CD8-positive, alpha-beta memory T cell (primary cell): ENCODE data around the gene COPS8. TPM values are rescaled to one million over a fixed set of nuclear protein-coding genes. Genes with fewer than 3 reads are reported as not detected.

Source experiments
- CTCF ChIA-PET: fragments of 350-600 bp; sonication (Branson Sonifier 250); formaldehyde crosslinking; loops from one replicate; lab custom pipeline; 2021; ENCODE audit warnings: antibody characterized with exemption; lab: Charles Lee
- POLR2A ChIA-PET: fragments of 350-600 bp; sonication (Branson Sonifier 250); formaldehyde crosslinking; loops from one replicate; lab custom pipeline; 2021; ENCODE audit warnings: antibody characterized with exemption; lab: Charles Lee
- DNase-seq, 5 donors: peaks; one replicate each; pipeline versions ENCODE4 v3.0.0 to v3.0.0-alpha.2; 2020 to 2022; ENCODE audit warnings: mixed read lengths in 1 of 5
- H3K27ac ChIP-seq: one replicate; pipeline ENCODE4 v1.7.0; 2013; ENCODE audit warnings: low read depth, mild to moderate bottlenecking, low read length, moderate library complexity
- H3K27me3 ChIP-seq: 2 replicates; pipeline ENCODE4 v1.7.0; 2013; ENCODE audit warnings: low read length, mild to moderate bottlenecking; ENCODE audit not compliant: insufficient read depth, poor library complexity, severe bottlenecking
- H3K36me3 ChIP-seq: 2 replicates; pipeline ENCODE4 v1.7.0; 2013; ENCODE audit warnings: mild to moderate bottlenecking, low read length, moderate library complexity; ENCODE audit not compliant: insufficient read depth
- H3K4me1 ChIP-seq: 2 replicates; pipeline ENCODE4 v1.7.0; 2013; ENCODE audit warnings: mild to moderate bottlenecking, low read length, moderate library complexity; ENCODE audit not compliant: insufficient read depth
- H3K4me3 ChIP-seq: 2 replicates; pipeline ENCODE4 v1.7.0; 2013; ENCODE audit warnings: mild to moderate bottlenecking, low read length
- H3K9me3 ChIP-seq: 2 replicates; pipeline ENCODE4 v1.7.0; 2013; ENCODE audit warnings: mild to moderate bottlenecking, low read length
- H3K27ac Mint-ChIP-seq, 8 donors: one replicate each; pipeline ENCODE4 v1.8.0; 2020 to 2021; ENCODE audit warnings: mixed read lengths in 8 of 8, mild to moderate bottlenecking in 6 of 8, inconsistent platforms in 3 of 8, moderate library complexity in 3 of 8
- H3K27me3 Mint-ChIP-seq, 2 donors: one replicate each; pipeline ENCODE4 v1.8.0; 2020 to 2021; ENCODE audit warnings: mixed read lengths in 2 of 2, mild to moderate bottlenecking in 1 of 2, moderate library complexity in 1 of 2
- H3K36me3 Mint-ChIP-seq, 3 donors: one replicate each; pipeline ENCODE4 v1.8.0; 2020 to 2021; ENCODE audit warnings: mixed read lengths in 3 of 3, inconsistent platforms in 1 of 3, mild to moderate bottlenecking in 1 of 3
- H3K4me1 Mint-ChIP-seq, 3 donors: one replicate each; pipeline ENCODE4 v1.8.0; 2020 to 2021; ENCODE audit warnings: mixed read lengths in 3 of 3, inconsistent platforms in 1 of 3, mild to moderate bottlenecking in 1 of 3
- H3K4me3 Mint-ChIP-seq, 7 donors: one replicate each; pipeline ENCODE4 v1.8.0; 2020 to 2021; ENCODE audit warnings: mixed read lengths in 7 of 7, mild to moderate bottlenecking in 6 of 7, moderate library complexity in 4 of 7, inconsistent platforms in 2 of 7
- H3K9me3 Mint-ChIP-seq, 5 donors: one replicate each; pipeline ENCODE4 v1.8.0; 2020 to 2022; ENCODE audit warnings: mixed read lengths in 5 of 5, mild to moderate bottlenecking in 3 of 5, moderate library complexity in 2 of 5, inconsistent platforms in 1 of 5
- polyA plus RNA-seq: library from polyadenylated mRNA; unstranded; fragments of 300-500 nt; fragmentation: Illumina TruSeq; gene quantifications from one replicate; pipeline ENCODE4 v1.2.3, GENCODE V29; 2021
- total RNA-seq, 2 experiments: library from RNA; stranded (reverse); gene quantifications; one replicate each; pipeline ENCODE4 v1.2.3, GENCODE V29; 2021

Gene COPS8
- total and polyA plus RNA-seq, 3 experiments from 2014 or later, result 67.4 to 77.2 (median 75.4) TPM

GRCh38 chr2:237132799-237133198, 47.1 kb downstream of the COPS8 start:
- no peaks in the 10 kb centered on the region for H3K36me3 ChIP-seq
- no peaks in the 10 kb centered on the region for H3K9me3 ChIP-seq
- H3K4me1 Mint-ChIP-seq, result no peaks in the 10 kb centered on the region
- DNase-seq, result no peak
- ChIA-PET POLR2A (no interaction called here), CTCF (interaction anchor here (0.8 kb wide), 1 partner anchor 11 kb away, joined by 3 read pairs; no protein-coding TSS in a partner anchor)
- H3K4me3 Mint-ChIP-seq, result no peak overlapping the region
- no peaks in the 10 kb centered on the region for H3K4me1 ChIP-seq
- no peak overlapping the region for H3K27ac ChIP-seq
- peaks cover 0 to 2% (median 0%) of the 10 kb centered on the region in 3 donors for H3K36me3 Mint-ChIP-seq
- no peak overlapping the region for H3K27ac Mint-ChIP-seq
- no peaks in the 10 kb centered on the region for H3K9me3 Mint-ChIP-seq
- peaks cover 0 to 2% of the 10 kb centered on the region in 2 donors for H3K27me3 Mint-ChIP-seq
- no peaks in the 10 kb centered on the region for H3K27me3 ChIP-seq
- H3K4me3 ChIP-seq, result no peak overlapping the region

- Histone ChIP-seq H3K9me3 (no peaks in the 10 kb centered on the region), H3K27ac (no peak overlapping the region), H3K27me3 (no peaks in the 10 kb centered on the region), H3K36me3 (no peaks in the 10 kb centered on the region), H3K4me1 (no peaks in the 10 kb centered on the region), H3K4me3 (no peak overlapping the region)
- Mint-ChIP-seq H3K27ac (no peak overlapping the region), H3K9me3 (no peaks in the 10 kb centered on the region), H3K27me3 (peaks cover 0 to 2% of the 10 kb centered on the region in 2 donors), H3K4me3 (no peak overlapping the region), H3K36me3 (peaks cover 0 to 2% (median 0%) of the 10 kb centered on the region in 3 donors), H3K4me1 (no peaks in the 10 kb centered on the region)
- POLR2A ChIA-PET, result no interaction called here
- DNase-seq, result no peak
- CTCF ChIA-PET, result no interaction called here
These were observed 48.9 kb downstream of the COPS8 start for GRCh38 chr2:237134321-237135230.

GRCh38 chr2:237136824-237137223, 51.1 kb downstream of the COPS8 start:
- DNase-seq, result no peak
- no peaks in the 10 kb centered on the region for H3K9me3 Mint-ChIP-seq
- ChIA-PET CTCF (no interaction called here), POLR2A (no interaction called here)
- peaks cover 0 to 5% of the 10 kb centered on the region in 2 donors for H3K27me3 Mint-ChIP-seq
- H3K27ac Mint-ChIP-seq, result no peak overlapping the region
- H3K4me3 Mint-ChIP-seq, result no peak overlapping the region
- no peak overlapping the region for H3K27ac ChIP-seq
- peaks cover 0 to 2% (median 0%) of the 10 kb centered on the region in 3 donors for H3K36me3 Mint-ChIP-seq
- no peaks in the 10 kb centered on the region for H3K36me3 ChIP-seq
- H3K9me3 ChIP-seq, result no peaks in the 10 kb centered on the region
- H3K4me3 ChIP-seq, result no peak overlapping the region
- H3K4me1 Mint-ChIP-seq, result no peaks in the 10 kb centered on the region
- H3K4me1 ChIP-seq, result no peaks in the 10 kb centered on the region
- H3K27me3 ChIP-seq, result no peaks in the 10 kb centered on the region

GRCh38 chr2:237137626-237138323, 52.1 kb downstream of the COPS8 start:
- Mint-ChIP-seq H3K27ac (no peak overlapping the region), H3K27me3 (peaks cover 6 to 7% of the 10 kb centered on the region in 2 donors), H3K4me1 (no peaks in the 10 kb centered on the region), H3K36me3 (peaks cover 0 to 2% (median 0%) of the 10 kb centered on the region in 3 donors), H3K9me3 (no peaks in the 10 kb centered on the region), H3K4me3 (no peak overlapping the region)
- CTCF ChIA-PET, result no interaction called here
- Histone ChIP-seq H3K36me3 (no peaks in the 10 kb centered on the region), H3K4me3 (no peak overlapping the region), H3K27me3 (no peaks in the 10 kb centered on the region), H3K9me3 (no peaks in the 10 kb centered on the region), H3K4me1 (no peaks in the 10 kb centered on the region), H3K27ac (no peak overlapping the region)
- no peak for DNase-seq
- POLR2A ChIA-PET, result no interaction called here

GRCh38 chr2:237139123-237139675, 53.5 kb downstream of the COPS8 start:
- Mint-ChIP-seq H3K27ac (no peak overlapping the region), H3K36me3 (peaks cover 0 to 2% (median 0%) of the 10 kb centered on the region in 3 donors), H3K27me3 (peaks cover 6 to 8% of the 10 kb centered on the region in 2 donors), H3K9me3 (no peaks in the 10 kb centered on the region), H3K4me3 (no peak overlapping the region), H3K4me1 (no peaks in the 10 kb centered on the region)
- Histone ChIP-seq H3K36me3 (no peaks in the 10 kb centered on the region), H3K9me3 (no peaks in the 10 kb centered on the region), H3K4me1 (no peaks in the 10 kb centered on the region), H3K27ac (no peak overlapping the region), H3K27me3 (no peaks in the 10 kb centered on the region), H3K4me3 (no peak overlapping the region)
- CTCF ChIA-PET, result no interaction called here
- POLR2A ChIA-PET, result no interaction called here
- DNase-seq, result no peak

GRCh38 chr2:237140689-237141285, 55.1 kb downstream of the COPS8 start:
- Histone ChIP-seq H3K27me3 (no peaks in the 10 kb centered on the region), H3K4me3 (no peak overlapping the region), H3K4me1 (no peaks in the 10 kb centered on the region), H3K27ac (no peak overlapping the region), H3K36me3 (no peaks in the 10 kb centered on the region), H3K9me3 (no peaks in the 10 kb centered on the region)
- H3K27me3 Mint-ChIP-seq, result peaks cover 6 to 8% of the 10 kb centered on the region in 2 donors
- CTCF ChIA-PET, result no interaction called here
- no peak overlapping the region for H3K4me3 Mint-ChIP-seq
- POLR2A ChIA-PET, result no interaction called here
- peaks cover 0 to 3% (median 0%) of the 10 kb centered on the region in 5 donors for H3K9me3 Mint-ChIP-seq
- DNase-seq, result no peak
- peaks cover 0 to 2% (median under 1%) of the 10 kb centered on the region in 3 donors for H3K36me3 Mint-ChIP-seq
- no peaks in the 10 kb centered on the region for H3K4me1 Mint-ChIP-seq
- H3K27ac Mint-ChIP-seq, result no peak overlapping the region

GRCh38 chr2:237141571-237142051, 55.9 kb downstream of the COPS8 start:
- H3K27ac ChIP-seq, result no peak overlapping the region
- peaks cover 0 to 6% (median 0%) of the 10 kb centered on the region in 3 donors for H3K36me3 Mint-ChIP-seq
- H3K4me3 Mint-ChIP-seq, result no peak overlapping the region
- no peak overlapping the region for H3K4me3 ChIP-seq
- peaks cover 6 to 8% of the 10 kb centered on the region in 2 donors for H3K27me3 Mint-ChIP-seq
- no peaks in the 10 kb centered on the region for H3K4me1 Mint-ChIP-seq
- peaks cover 7% of the 10 kb centered on the region for H3K9me3 ChIP-seq
- DNase-seq, result no peak
- H3K4me1 ChIP-seq, result no peaks in the 10 kb centered on the region
- ChIA-PET POLR2A (no interaction called here), CTCF (no interaction called here)
- H3K9me3 Mint-ChIP-seq, result peaks cover 0 to 11% (median 8%) of the 10 kb centered on the region in 5 donors
- no peak overlapping the region for H3K27ac Mint-ChIP-seq
- H3K36me3 ChIP-seq, result no peaks in the 10 kb centered on the region
- no peaks in the 10 kb centered on the region for H3K27me3 ChIP-seq
